NCI-H2196 (cell line): ENCODE measurements around the gene TECPR2.
"Not testable (repeated sequence)": the region's sequence is repeated elsewhere in the genome, so short reads cannot be mapped to it uniquely, and the experiment has no call there.

Source experiments
- DNase-seq: peaks from one replicate; lab custom pipeline; 2025; ENCODE audit not compliant: unreplicated experiment; lab: John Stamatoyannopoulos, UW

TECPR2 gene

DNA sequence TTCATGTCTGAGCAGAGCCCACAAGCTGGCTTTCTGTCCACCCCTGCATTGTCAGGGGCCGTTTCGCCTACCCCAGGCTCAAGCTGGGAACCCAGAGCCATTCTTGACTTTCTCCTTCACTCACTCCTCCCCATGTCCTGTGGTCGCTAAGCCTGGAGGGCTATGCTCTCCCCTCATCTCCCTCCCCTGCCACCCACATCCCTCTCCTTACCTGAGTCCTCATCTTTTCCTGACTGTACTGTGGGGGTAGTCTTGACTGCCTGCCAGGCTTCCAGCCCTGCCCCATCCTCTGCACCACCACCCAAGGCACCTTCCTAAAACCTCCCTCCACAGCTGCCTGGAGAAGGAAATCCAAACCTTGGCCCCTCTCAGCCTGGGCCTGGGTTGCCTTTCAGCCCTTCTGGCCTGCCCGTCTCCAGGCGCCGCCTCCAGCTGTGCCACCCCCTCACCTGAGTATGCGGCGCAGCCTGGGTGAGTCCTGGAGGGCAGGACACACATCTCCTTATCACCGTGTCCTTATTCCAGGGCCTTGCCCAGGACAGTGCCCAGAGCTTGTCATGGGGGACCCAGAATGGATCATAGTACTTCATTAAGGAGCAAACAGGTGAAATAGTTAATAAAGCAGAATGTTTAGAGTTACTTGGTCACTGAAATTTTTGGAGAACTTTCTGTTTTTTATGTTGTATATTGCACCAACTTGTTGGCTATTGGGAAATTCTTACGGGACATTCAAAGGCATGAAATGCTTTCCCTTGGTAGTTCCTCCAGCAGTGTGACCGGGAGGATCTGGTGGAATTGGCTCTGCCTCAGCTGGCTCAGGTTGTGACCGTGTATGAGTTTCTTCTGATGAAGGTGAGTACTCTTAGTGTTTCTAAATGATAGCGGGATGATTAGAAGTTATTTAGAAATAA is 28.7 kb upstream of the TECPR2 start:
- no peak for DNase-seq

DNA sequence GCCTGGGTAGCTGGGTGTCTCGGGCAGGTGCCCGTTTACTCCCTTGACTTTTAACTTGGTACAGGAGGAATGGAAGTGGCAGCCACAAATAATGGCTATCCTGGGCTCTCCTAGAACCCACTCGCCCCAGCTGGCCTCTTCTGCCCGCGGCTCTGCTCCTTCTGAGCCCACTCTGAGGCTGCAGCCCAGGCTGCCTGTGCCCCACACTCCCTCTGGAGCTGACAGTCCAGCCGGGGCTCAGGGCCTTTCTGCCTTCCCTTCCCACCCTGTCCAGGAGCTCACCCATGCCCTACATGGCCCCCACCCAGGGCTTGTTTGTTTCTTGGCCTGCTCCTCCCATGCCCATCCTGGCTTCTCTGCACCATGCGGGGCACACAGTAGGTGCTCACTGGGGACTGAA is 27.6 kb upstream of the TECPR2 start:
- no peak for DNase-seq

DNA sequence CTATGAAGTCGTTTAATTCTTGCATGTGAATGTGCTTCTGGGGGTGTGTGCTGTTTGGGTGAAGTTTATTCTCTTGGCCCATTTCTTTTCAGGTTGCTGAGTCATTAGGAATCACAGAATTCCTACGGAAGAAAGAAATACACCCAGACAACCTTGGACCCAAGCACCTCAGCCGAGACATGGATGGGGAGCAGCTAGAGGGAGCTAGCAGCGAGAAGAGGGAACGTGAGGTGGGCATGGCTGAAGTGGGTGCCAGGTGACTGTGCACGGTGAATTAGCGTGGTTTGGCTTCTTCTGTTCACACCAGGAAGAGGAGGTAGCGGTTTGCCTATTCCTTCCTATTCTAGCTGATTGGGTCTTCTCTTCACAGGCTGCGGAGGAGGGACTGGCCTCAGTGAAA is 24.0 kb upstream of the TECPR2 start:
- DNase-seq: no peak

- no peak for DNase-seq
These were observed 21.2 kb upstream of the TECPR2 start for GRCh38 chr14:102341566-102341965.

- no peak for DNase-seq
These were observed 20.5 kb upstream of the TECPR2 start for GRCh38 chr14:102342238-102342637.

DNA sequence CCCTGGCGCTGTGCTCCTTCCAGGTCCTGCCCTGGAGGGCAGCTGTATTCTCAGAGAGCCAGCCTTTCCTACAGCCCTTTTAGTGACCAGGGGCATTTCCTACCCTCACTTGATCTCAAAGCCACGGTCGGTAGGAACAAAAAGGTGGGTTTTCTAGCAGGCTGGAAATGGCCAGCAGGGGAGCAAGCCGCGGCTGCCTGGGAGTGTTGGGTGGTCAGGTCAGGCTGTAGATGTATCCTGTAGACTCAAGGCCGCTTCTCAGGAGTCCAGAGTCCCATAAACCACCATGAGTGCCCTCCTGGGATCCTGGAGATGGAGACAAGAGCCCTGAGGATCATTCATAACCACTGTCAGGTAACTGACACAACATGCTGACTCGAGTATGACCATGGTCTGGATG is 18.7 kb upstream of the TECPR2 start:
- no peak for DNase-seq

DNA sequence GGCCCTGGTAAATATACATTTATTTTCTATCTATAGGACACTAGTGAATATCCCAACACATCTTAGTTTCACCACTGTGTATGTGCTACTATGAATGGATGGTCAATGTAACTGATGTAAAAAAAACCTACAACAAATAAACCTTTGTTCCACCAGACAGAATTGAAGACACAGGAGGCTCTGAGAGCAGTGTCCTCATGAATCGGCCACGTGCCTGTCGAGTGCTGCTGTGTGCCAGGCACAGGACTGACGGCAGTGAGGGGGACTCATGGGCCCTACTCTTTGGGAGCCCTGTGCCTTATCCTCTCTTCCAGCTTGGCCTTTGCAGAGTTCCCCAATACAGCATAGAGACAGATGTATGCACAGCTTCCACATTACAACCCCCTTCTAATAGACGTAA is 18.3 kb upstream of the TECPR2 start:
- no peak for DNase-seq

DNA sequence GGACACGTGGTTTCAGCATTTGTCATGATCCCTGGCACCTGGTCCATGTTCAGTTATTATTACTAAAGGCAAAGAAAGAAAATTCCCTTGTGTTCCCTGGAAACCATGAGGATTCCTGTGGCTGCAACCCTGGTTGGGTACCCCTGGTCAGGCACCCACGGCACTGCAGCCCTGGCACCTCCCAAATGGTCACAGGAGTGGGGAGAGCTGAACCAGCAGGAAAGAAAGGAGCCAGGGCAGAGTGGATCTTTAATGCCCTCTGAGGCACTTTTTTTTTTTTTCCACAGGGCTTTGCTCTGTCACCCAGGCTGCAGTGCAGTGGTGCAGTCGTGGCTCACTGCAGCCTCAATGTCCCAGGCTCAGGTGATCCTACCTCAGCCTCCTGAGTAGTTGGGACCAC is 17.5 kb upstream of the TECPR2 start:
- DNase-seq: no peak

- no peak for DNase-seq
These were observed 16.1 kb upstream of the TECPR2 start for GRCh38 chr14:102346645-102347044.

GRCh38 chr14:102348376-102348775 is 14.4 kb upstream of the TECPR2 start:
- DNase-seq: no peak

DNA sequence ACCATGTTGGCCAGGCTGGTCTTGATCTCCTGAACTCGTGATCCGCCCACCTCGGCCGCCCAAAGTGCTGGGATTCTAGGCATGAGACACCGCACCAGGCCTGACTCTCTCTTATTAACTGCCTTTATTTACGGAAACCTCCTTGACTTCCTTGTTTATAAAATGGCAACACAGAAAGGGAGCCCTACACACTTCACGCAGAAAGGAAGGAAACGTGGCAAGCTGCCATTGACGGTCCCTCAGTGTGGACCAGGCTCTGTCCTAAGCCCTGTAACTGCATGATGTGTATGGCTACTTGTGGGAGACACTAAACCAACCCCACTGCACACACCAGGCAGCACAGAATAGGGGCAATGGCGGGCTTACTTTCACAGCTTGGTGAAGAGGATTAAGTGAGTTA is 11.7 kb upstream of the TECPR2 start:
- no peak for DNase-seq

- not testable (repeated sequence) for DNase-seq
These were observed 11.1 kb upstream of the TECPR2 start for GRCh38 chr14:102351593-102351992.

DNA sequence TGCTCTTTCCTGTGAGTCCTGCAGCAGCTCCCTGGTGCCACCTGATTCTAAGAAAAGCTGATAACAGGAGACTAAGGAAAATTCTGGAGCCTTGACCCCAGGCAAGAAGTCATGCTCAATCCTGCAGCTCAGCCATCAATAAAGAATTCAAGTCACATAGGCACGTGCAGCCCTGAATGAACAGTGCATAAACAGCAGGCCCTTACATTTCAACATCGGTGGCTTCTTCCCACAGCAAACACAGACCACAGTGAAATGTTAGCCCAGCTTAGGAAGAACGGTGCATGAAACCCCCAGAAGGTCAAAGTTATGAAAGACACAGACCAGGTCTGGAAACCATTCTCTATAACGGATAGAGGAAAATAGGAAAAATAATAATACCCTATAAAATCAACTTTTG is 10.5 kb upstream of the TECPR2 start:
- DNase-seq: no peak

- no peak for DNase-seq
These were observed 9.6 kb upstream of the TECPR2 start for GRCh38 chr14:102353126-102353619.

- DNase-seq: no peak
These were observed 6.5 kb upstream of the TECPR2 start for GRCh38 chr14:102356280-102356679.

- no peak for DNase-seq
These were observed 3.4 kb upstream of the TECPR2 start for GRCh38 chr14:102359341-102359740.

- DNase-seq: no peak
These were observed 2.4 kb upstream of the TECPR2 start for GRCh38 chr14:102360388-102360787.

GRCh38 chr14:102362084-102362483 is 657 bp upstream of the TECPR2 start:
- no peak for DNase-seq

GRCh38 chr14:102363182-102363943 is 622 bp downstream of the TECPR2 start:
- no peak for DNase-seq

- no peak for DNase-seq
These were observed 7.6 kb downstream of the TECPR2 start for GRCh38 chr14:102370305-102370809.

GRCh38 chr14:102371361-102371760 is 8.6 kb downstream of the TECPR2 start:
- no peak for DNase-seq

DNA sequence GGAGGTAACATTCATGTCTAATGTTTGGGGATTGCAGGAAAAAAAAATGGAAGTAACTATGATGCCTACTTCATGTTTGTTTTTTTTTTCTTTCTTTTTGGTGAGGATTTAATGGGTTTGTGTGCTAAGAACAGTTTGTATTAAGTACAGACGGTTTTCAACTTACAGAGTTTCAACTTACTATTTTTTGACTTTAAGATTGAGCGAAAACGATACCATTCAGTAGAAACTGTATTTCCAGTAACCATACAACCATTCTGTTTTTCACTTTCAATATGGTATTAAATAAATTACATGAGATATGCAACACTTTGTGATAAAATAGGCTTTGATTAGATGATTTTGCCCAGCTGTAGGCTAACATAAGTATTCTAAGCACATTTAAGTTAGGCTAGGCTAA is 10.4 kb downstream of the TECPR2 start:
- DNase-seq: no peak
